IMR-90 (cell line): ENCODE data around the gene PCID2. TPM values are rescaled to one million over a fixed set of nuclear protein-coding genes. Genes with fewer than 3 reads are reported as not detected.

Experiments used
- ATAC-seq: fragments of 200-7000 bp; cut with Tn5 transposase; 2 replicates; pipeline ENCODE4 v1.9.1; 2020; ENCODE audit warnings: low read depth, mild to moderate bottlenecking, moderate library complexity
- BruUV-seq: library from RNA; stranded (reverse); fragments of 400-500 nt; replicated peaks from 2 replicates; lab custom pipeline; 2021; lab: Mats Ljungman, UMichigan
- CTCF ChIA-PET: fragments of 300-600 bp; formaldehyde crosslinking; extraction: SDS; loops from one replicate; lab custom pipeline; 2021; ENCODE audit warnings: antibody characterized with exemption; lab: Yijun Ruan, JAX
- POLR2A ChIA-PET: fragments of 300-600 bp; sonication (Branson Sonifier 250); formaldehyde crosslinking; loops from one replicate; lab custom pipeline; 2022; ENCODE audit warnings: antibody characterized with exemption; ENCODE audit not compliant: unreplicated experiment; lab: Charles Lee
- DNase-seq: peaks from one replicate; pipeline ENCODE4 v3.0.0; 2013
- H2AFZ ChIP-seq: replicated peaks from 2 replicates; pipeline ENCODE3; 2013; ENCODE audit warnings: low read length, mild to moderate bottlenecking; ENCODE audit not compliant: poor library complexity
- H2AK5ac ChIP-seq: 2 replicates; pipeline ENCODE4 v1.6.1; 2013; ENCODE audit warnings: low read depth, low read length, inconsistent platforms
- H2AK9ac ChIP-seq: replicated peaks from 2 replicates; pipeline ENCODE3; 2013; ENCODE audit warnings: mild to moderate bottlenecking, low read depth, low read length, moderate library complexity; ENCODE audit not compliant: poor library complexity
- H2BK120ac ChIP-seq: 2 replicates; pipeline ENCODE4 v1.6.1; 2013; ENCODE audit warnings: low read depth, low read length, inconsistent platforms
- H2BK15ac ChIP-seq: 3 replicates; pipeline ENCODE4 v1.6.1; 2013; ENCODE audit warnings: low read depth, low read length, inconsistent platforms
- H2BK20ac ChIP-seq: 2 replicates; pipeline ENCODE4 v1.6.1; 2013; ENCODE audit warnings: low read depth, mild to moderate bottlenecking, inconsistent platforms, low read length, moderate library complexity
- H2BK5ac ChIP-seq: 2 replicates; pipeline ENCODE4 v1.6.1; 2013; ENCODE audit warnings: mild to moderate bottlenecking, low read depth, low read length, inconsistent platforms; ENCODE audit not compliant: poor library complexity, severe bottlenecking
- H3K14ac ChIP-seq: replicated peaks from 2 replicates; pipeline ENCODE4 v1.6.1; 2013; ENCODE audit warnings: low read depth, low read length, inconsistent platforms
- H3K18ac ChIP-seq: 2 replicates; pipeline ENCODE4 v1.6.1; 2013; ENCODE audit warnings: low read depth, low read length, control low read depth
- H3K23ac ChIP-seq: 2 replicates; pipeline ENCODE4 v1.6.1; 2013; ENCODE audit warnings: low read depth, low read length, inconsistent platforms
- H3K27ac ChIP-seq: 2 replicates; pipeline ENCODE4 v1.5.1; 2013; ENCODE audit warnings: mild to moderate bottlenecking, control low read depth, low read length; ENCODE audit not compliant: insufficient read depth
- H3K27me3 ChIP-seq: 2 replicates; pipeline ENCODE4 v1.6.1; 2013; ENCODE audit warnings: low read length; ENCODE audit not compliant: control insufficient read depth, insufficient read depth
- H3K36me3 ChIP-seq: 2 replicates; pipeline ENCODE4 v1.6.1; 2013; ENCODE audit warnings: low read length, mixed read lengths; ENCODE audit not compliant: control insufficient read depth, insufficient read depth
- H3K4ac ChIP-seq: 2 replicates; pipeline ENCODE4 v1.6.1; 2013; ENCODE audit warnings: low read depth, low read length, inconsistent platforms
- H3K4me1 ChIP-seq: 2 replicates; pipeline ENCODE4 v1.6.1; 2013; ENCODE audit warnings: low read length, mixed read lengths; ENCODE audit not compliant: control insufficient read depth, insufficient read depth
- H3K4me2 ChIP-seq: 2 replicates; pipeline ENCODE4 v1.6.1; 2013; ENCODE audit warnings: low read depth, mild to moderate bottlenecking, control low read depth, low read length, moderate library complexity
- H3K4me3 ChIP-seq: 2 replicates; pipeline ENCODE4 v1.5.1; 2013; ENCODE audit warnings: low read depth, mild to moderate bottlenecking, control low read depth, low read length, moderate library complexity; ENCODE audit not compliant: insufficient read depth
- H3K56ac ChIP-seq: 2 replicates; pipeline ENCODE4 v1.6.1; 2013; ENCODE audit warnings: low read length, inconsistent platforms; ENCODE audit not compliant: insufficient read depth; ENCODE audit errors: extremely low read depth
- H3K79me1 ChIP-seq, 2 experiments: 2 replicates each; pipeline ENCODE4 v1.6.1; 2013; ENCODE audit warnings: low read length in 2 of 2, inconsistent platforms in 1 of 2, low read depth in 1 of 2
- H3K9ac ChIP-seq: 2 replicates; pipeline ENCODE4 v1.6.1; 2013; ENCODE audit warnings: low read depth, low read length, control low read depth
- H3K9me1 ChIP-seq: 2 replicates; pipeline ENCODE4 v1.6.1; 2013; ENCODE audit warnings: low read length, inconsistent platforms; ENCODE audit not compliant: insufficient read depth
- H3K9me3 ChIP-seq: 2 replicates; pipeline ENCODE4 v1.6.1; 2013; ENCODE audit warnings: low read length; ENCODE audit not compliant: control insufficient read depth, insufficient read depth
- H4K20me1 ChIP-seq: 2 replicates; pipeline ENCODE4 v1.6.1; 2013; ENCODE audit warnings: low read length, inconsistent platforms; ENCODE audit not compliant: insufficient read depth
- H4K5ac ChIP-seq: 2 replicates; pipeline ENCODE4 v1.6.1; 2013; ENCODE audit warnings: mild to moderate bottlenecking, low read depth, low read length, control low read depth
- H4K8ac ChIP-seq, 2 experiments: 2 replicates each; pipeline ENCODE4 v1.6.1; 2013; ENCODE audit warnings: low read depth in 2 of 2, low read length in 2 of 2, control low read depth in 1 of 2, inconsistent platforms in 1 of 2
- H4K91ac ChIP-seq: 2 replicates; pipeline ENCODE4 v1.6.1; 2013; ENCODE audit warnings: low read depth, low read length, inconsistent platforms; ENCODE audit not compliant: insufficient read depth
- MAFK ChIP-seq: IDR thresholded peaks from 2 replicates; pipeline ENCODE4 v1.6.1; 2012; ENCODE audit warnings: low read depth, low read length, improper control_type of control experiment
- MXI1 ChIP-seq: IDR thresholded peaks from 2 replicates; pipeline ENCODE4 v1.6.1; 2012; ENCODE audit warnings: low read depth, mild to moderate bottlenecking, low read length, moderate library complexity, borderline replicate concordance
- WGBS, 2 experiments: methylation state at CpG; one replicate each; pipeline versions ENCODE4 v1.1.5 to v1.1.7; 2013; ENCODE audit warnings: missing lambda C conversion rate in 2 of 2; ENCODE audit not compliant: insufficient read length in 1 of 2; ENCODE audit errors: extremely low coverage in 2 of 2; 5-methylcytosine and 5-hydroxymethylcytosine counted together
- dilution Hi-C: fragments of 300-500 bp; cut with HindIII; formaldehyde crosslinking; loops from one replicate; pipeline ENCODE4 v1.14.3; 2018; ENCODE audit warnings: low sequenced_read_pairs; ENCODE audit not compliant: unreplicated experiment
- in situ Hi-C: fragments of 300-500 bp; cut with MboI; formaldehyde crosslinking; loops from 3 replicates; pipeline ENCODE4 v1.14.3; 2019; ENCODE audit warnings: low sequenced_read_pairs, inconsistent platforms, mixed read lengths
- intact Hi-C: fragments of 100-400 bp; cut with micrococcal nuclease; formaldehyde crosslinking; loops from 2 replicates; pipeline ENCODE4 v1.10.0; 2022
- polyA plus RNA-seq, 3 experiments: library from polyadenylated mRNA; depleted of rRNA; stranded (reverse); fragments of >200 nt; gene quantifications; 2 replicates each; pipeline ENCODE4 v1.2.3, GENCODE V29; 2012; ENCODE audit warnings: low replicate concordance in 1 of 3
- total RNA-seq: library from RNA; depleted of rRNA; stranded (reverse); fragments of >200 nt; gene quantifications from 2 replicates; pipeline ENCODE4 v1.2.3, GENCODE V29; 2012
- TF ChIP-seq, protein P1 (sequence below): fragments of 150-350 bp; IDR thresholded peaks from 2 replicates; pipeline ENCODE4 v1.6.1; 2017; ENCODE audit warnings: mild to moderate bottlenecking, antibody characterized with exemption, low read length, low read depth

The PCID2 gene
- total and polyA plus RNA-seq, 2 of the 4 experiments (the other 2 are of a cell fraction), result 83.5 to 90.9 TPM

DNA sequence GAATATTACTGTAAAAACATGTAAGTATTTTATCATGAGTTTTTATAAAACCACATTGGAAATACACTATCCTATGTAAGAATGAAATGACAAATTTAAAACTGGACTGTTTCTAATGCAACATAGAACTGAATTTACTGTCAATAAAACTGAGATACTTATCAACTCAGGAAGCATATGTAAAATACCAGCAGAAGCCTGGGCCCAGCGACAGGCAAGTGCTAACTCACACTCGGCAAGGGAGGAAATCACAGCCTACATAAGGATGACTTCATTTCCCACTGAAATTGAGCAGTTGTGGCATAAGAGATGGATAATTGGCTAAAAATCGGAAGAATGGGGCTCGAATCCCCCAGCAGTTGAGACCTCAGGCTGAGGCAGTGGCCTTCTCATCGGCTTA, 38.0 kb downstream of the PCID2 start:
- no peak overlapping the region for H4K5ac ChIP-seq
- H3K9ac ChIP-seq, result no peak overlapping the region
- no peak overlapping the region for H2BK20ac ChIP-seq
- WGBS, 2 experiments, result 68% methylated on average over 3 of the region's 5 CpGs; no CpG with 5 or more reads in 1 of the 2 experiments
- H4K20me1 ChIP-seq, result no peaks in the 10 kb centered on the region
- no peak overlapping the region for H4K91ac ChIP-seq
- no peak overlapping the region for H3K14ac ChIP-seq
- H2BK120ac ChIP-seq, result no peak overlapping the region
- no peak overlapping the region for H2BK5ac ChIP-seq
- no peak overlapping the region for H3K56ac ChIP-seq
- TF ChIP-seq MXI1 (no peak), MAFK (no peak)
- TF ChIP-seq, protein P1, sequence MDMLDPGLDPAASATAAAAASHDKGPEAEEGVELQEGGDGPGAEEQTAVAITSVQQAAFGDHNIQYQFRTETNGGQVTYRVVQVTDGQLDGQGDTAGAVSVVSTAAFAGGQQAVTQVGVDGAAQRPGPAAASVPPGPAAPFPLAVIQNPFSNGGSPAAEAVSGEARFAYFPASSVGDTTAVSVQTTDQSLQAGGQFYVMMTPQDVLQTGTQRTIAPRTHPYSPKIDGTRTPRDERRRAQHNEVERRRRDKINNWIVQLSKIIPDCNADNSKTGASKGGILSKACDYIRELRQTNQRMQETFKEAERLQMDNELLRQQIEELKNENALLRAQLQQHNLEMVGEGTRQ, result no peak
- peaks cover 0 to 29% of the 10 kb centered on the region in 2 experiments; a peak in 2 of 4 replicates for H3K79me1 ChIP-seq
- intact Hi-C loops (no loop called here), in situ Hi-C loops (no loop called here), dilution Hi-C loops (no loop called here)
- H3K23ac ChIP-seq, result no peak overlapping the region
- H3K4ac ChIP-seq, result no peak overlapping the region
- no peak overlapping the region for H2BK15ac ChIP-seq
- ATAC-seq, result no peak
- no peak overlapping the region for H2AK9ac ChIP-seq
- H2AFZ ChIP-seq, result no peak overlapping the region
- no peak overlapping the region for H4K8ac ChIP-seq
- no peak overlapping the region for H3K4me2 ChIP-seq
- no TSS peak for BruUV-seq
- CTCF ChIA-PET, result no interaction called here
- no peak overlapping the region for H2AK5ac ChIP-seq
- peaks cover 16% of the 10 kb centered on the region for H3K9me1 ChIP-seq
- 0 out of 2 replicates have a peak, but pooled peaks cover 2% of the 10 kb centered on the region for H3K9me3 ChIP-seq
- DNase-seq, result no peak
- POLR2A ChIA-PET, result no interaction called here
- H3K27me3 ChIP-seq, result no peaks in the 10 kb centered on the region
- H3K4me3 ChIP-seq, result no peak overlapping the region
- no peak overlapping the region for H3K27ac ChIP-seq
- H3K36me3 ChIP-seq, result peaks cover 39% of the 10 kb centered on the region
- H3K18ac ChIP-seq, result no peak overlapping the region
- peaks cover 12% of the 10 kb centered on the region for H3K4me1 ChIP-seq
